ENCODE data around the gene KCNG3. TPM values are rescaled to one million over a fixed set of nuclear protein-coding genes. Genes with fewer than 3 reads are reported as not detected.
"Not testable (repeated sequence)": the region's sequence is repeated elsewhere in the genome, so short reads cannot be mapped to it uniquely, and the experiment has no call there.

Gene KCNG3
- total RNA-seq, 1 donor from 2014 or later, result not detected

DNA sequence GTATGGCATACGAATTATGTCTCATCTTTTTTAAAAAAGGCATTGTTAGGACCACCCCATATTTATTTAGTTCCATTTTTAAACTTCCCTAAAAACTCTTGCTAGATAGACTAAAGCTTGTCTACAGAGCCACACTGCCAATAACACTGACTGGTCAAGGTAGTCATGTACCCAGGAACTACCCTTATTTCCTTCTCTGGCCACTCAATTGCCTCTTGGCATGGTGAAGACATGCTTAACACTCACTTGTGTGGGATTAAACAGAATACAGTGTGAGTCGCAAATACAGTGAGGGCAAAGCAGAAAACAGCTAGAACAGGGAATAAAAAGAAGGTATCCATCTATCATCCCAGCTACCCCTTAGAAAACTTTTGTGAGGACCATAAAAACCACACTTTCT lies 57.4 kb downstream of the KCNG3 start:
- no peak for ATAC-seq

DNA sequence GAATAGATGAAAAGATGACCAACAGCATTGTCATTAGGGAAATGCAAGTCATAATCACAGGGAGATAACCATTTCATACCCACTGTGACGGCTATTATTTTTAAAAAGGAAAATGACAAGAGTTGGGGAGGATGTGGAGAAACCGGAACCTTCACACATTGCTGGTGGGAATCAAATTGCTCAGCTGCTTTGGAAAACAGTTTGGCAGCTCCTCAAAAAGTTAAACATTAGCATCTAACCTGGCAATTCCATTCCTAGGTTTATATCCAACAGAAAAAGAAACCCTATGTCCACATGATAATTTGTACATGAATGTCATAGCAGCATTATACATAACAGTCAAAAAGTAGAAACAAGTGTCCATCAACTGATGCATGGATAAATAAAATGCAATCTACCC lies 58.2 kb downstream of the KCNG3 start:
- ATAC-seq, result peak; percentile 38
- no peak for DNase-seq (ENCODE audit: low spot score)

More for the DNA sequence above, 57.4 kb downstream of the KCNG3 start:
- no peak for DNase-seq (ENCODE audit: low spot score)

DNA sequence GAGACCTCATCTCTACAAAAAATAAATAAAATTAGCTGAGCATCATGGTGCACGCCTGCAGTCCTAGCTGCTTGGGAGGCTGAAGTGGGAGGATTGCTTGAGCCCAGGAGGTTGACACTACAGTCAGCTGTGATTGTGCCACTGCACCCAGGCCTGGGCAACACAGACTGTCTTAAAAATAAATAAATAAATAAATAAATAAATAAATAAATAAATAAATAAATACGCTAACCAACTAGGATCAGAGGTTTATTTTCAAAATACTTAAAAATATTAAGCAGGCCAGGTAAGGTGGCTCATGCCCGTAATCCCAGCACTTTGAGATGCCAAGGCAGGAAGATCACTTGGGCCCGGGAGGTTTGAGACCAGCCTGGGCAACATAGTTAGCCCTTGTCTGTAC lies 63.6 kb downstream of the KCNG3 start:
- ATAC-seq, result no peak
- no peak for DNase-seq (ENCODE audit: low spot score)

DNA sequence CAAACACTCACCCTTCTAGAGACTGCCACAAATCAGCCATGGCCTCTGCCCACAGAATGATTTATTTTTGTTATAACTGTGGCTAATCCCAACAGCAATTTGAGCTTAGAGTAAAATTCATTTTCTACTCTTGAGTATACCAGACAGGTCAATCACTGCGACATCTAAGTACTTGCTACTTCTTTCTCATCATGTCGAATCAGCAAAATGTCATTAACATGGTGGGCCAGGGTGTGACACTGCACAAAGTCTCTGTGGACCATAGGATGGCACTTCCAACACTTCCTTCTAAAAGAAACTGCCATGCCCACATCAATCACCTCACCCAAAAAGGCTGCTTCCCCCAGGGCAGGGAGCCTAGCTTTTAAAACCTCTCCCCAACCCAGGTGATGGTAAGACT lies 64.4 kb downstream of the KCNG3 start:
- ATAC-seq, result no peak

DNA sequence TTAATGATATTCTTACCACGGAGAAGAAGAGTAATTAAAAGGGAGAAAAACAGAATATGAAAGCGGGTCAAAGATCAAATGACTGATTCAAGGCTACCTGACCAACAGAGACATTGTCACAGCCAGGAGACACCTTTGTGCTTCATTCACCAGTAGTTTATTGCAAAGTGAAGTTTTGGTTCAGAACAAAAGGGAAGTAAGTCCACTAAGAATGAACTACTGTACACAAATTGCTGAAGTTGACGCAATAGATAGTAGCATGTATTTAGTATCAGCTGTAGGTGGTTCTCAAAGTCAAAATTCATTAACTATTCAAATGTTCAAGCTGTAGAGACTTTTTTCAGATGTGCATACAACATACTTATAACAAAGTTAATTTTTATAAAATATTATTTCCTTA lies 68.1 kb downstream of the KCNG3 start:
- ATAC-seq (no peak), DNase-seq (ENCODE audit: low spot score) (no peak)

More for the DNA sequence above, 64.4 kb downstream of the KCNG3 start:
- DNase-seq (ENCODE audit: low spot score), result no peak

DNA sequence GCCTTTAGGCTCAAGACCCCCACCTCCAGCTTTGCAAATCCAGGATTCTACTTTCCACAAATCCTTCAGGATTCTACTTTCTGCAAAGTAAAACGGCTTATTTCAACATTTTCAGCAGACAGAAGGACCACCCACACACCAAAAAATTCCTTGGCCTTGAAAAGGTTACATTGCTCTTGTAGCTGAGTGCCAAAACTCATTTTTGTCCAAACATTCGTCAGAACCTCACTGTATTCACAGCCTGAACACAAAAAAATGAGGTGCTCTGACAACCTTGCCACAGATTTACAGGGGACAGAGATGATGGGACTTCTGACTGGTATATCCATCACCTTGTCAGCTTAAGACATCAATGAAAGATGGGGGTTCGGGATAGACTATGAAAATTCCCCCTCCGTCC lies 69.7 kb downstream of the KCNG3 start:
- DNase-seq (ENCODE audit: low spot score), result no peak
- ATAC-seq, result no peak

DNA sequence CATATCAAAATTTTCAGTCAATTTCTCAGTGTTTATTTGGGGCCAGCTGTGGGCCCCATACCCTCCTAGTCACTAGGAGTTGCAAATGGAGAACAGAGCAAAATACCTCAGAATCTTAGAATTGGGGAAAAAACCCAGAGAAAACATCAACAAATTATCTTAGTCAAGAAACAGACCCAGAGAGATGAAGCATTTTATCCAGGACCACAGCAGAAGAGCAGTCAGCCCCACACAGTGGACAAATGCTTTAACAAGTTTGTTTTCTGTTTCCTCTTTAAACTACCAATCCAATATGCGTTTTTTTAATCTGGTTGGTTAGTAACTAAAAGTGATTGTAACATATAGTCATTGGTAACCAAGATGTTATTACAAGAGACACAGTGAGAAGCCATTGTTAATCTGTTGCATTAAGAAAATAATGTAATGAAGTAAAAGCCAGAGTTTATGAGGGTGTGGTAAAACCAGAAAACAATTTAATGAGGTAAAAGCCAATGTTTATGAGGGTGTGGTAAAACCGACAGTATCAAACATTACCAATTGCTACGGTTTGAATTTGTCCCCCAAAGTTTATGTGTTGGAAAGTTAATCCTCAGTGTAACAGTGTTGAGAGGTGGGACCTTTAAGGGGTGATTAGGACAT lies 72.1 kb downstream of the KCNG3 start:
- DNase-seq (ENCODE audit: low spot score) (no peak), ATAC-seq (no peak)

DNA sequence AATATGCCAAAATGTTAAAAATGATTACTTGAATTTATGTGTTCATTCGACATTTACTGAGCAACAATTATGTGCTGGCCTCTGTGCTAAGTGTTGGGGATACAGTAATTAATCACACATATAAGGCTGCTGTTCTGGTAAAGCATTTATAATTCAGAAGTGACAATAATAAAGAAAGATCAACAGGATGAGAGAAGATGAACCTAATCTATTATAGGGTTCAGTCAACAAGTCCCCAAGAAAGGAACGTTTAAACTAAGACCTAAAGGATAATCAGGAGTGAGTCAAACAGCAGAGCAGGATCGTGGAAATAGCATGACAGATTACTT lies 72.7 kb downstream of the KCNG3 start:
- ATAC-seq, result no peak
- DNase-seq (ENCODE audit: low spot score), result no peak

DNA sequence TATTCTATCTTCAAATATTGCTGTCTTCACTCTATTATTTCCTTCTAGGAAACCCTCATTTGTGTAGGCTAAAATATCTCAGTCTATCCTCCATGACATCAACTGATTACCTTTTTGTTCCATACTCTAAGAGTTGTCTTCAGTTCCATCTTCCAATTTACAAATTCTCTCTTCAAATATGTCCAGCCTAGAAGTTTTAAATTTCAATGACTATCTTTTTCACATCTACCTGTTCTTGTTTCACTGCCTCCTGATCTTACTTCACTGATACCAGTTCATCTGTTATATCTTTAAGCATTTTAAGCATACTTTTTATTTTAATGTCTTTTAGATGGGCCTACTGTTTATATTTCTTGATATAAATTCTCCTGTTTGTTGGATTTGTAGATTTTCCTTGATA lies 79.1 kb downstream of the KCNG3 start:
- DNase-seq (ENCODE audit: low spot score) (no peak), ATAC-seq (no peak)

DNA sequence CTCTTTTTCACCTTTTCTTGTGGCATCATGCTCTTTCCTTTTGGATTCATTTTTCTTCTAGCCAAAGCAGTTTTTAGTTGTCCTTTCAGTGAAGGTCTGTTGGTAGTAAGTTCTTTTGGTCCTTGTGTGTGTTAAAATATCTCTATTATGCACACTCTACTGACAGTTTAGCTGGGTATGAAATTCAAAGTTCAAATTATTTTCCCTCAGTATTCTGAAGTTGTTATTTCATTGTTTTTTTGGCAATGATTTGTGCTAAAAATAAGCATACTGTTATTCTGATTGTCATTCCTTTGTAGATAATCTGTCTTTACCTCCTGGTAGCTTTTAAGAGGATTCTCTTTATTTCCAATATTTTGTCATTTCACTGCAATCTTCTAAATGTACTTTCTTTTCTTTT lies 79.6 kb downstream of the KCNG3 start:
- DNase-seq (ENCODE audit: low spot score) (no peak), ATAC-seq (no peak)

DNA sequence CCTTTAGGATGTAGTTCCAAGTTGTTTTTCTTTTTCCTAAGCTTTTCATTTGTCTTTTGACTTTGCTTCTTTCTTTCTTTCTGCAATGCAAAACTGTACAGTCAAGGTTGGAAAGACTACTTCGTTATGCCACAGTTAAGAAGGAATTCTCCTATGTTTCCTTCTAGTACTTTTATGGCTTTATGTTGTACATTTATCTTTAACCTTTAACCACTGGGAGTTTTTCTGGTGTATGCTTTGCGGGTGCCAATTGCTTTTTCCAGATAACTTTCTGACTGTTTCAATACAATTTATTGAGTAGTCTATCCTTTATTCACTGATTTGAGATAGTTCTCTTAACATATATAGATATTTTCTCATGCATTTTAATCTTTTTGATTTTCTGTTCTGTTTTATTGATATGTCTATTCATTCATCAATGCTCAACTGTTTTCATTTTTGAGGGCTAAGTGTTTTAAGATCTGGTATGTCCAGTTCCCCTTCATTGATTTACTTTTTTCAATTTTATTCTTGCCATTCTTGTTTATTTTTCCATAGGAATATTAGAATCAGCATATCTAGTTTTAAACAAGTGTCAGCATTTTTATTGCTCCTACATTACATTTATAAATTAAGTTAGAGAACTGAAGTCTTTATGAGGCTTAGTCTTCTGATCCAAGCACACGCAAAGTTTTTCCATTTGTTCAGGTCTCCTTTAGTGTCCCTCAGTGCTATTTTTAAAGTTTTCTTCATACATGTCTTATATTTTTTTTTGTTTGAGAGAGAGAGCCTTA lies 82.9 kb downstream of the KCNG3 start:
- ATAC-seq, result no peak
- no peak for DNase-seq (ENCODE audit: low spot score)

DNA sequence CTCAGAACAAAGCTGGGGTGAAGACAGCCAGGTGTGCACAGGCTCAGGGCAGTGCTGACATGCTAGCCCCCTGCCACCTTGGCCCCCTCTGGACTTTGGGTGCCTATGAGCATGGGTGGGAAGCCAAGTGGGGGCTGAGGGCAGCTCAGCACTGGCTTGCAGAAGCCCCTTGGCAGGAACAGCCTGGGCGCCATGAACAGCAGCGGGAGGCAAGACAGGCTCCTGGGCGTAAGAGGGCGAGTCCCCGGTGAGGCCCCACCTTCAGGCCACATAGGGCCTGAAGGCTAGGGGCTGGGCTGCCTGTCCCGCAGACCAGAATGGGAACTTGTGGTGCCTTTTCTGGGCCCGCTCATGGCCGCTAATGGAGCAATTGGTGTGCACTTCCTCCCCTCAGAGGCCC lies 85.8 kb downstream of the KCNG3 start:
- ATAC-seq (no peak), DNase-seq (ENCODE audit: low spot score) (no peak)

DNA sequence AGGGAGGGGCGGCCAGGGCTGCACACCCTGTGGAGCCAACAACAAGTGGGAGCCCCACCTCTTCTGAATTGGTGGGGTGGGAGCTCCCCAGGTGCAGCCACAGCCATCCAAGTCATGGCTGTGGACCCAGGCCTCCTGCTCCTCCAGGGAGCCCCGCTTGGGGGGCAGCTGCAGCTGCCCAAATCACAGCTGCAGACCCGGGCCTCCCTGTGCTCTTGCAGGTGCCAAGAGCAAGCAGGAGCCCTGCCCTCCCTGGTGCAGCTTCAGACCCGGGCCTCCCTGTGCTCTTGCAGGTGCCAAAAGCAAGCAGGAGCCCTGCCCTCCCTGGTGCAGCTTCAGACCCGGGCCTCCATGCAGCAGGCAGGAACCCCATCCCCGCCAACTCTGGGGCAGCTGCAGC lies 86.3 kb downstream of the KCNG3 start:
- no peak for DNase-seq (ENCODE audit: low spot score)

DNA sequence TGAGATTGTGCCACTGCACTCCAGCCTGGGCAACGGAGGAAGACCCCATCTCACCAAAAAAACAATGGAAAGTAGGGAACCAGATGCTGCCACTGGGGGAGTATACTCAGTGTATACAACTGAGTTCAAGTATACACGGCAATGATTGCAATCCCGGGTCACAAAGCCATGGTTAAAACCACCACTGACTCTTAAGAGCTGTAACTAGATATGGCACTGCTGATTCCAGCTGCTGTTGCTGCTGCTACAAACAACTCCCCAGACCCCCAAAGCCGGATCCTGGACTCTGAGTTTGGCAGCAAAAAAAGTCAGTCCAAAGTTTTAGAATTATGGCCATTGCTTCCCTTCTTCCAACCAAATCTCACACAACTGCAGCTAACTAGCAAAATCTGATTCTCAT lies 89.1 kb downstream of the KCNG3 start:
- no peak for ATAC-seq

More for the DNA sequence above, 86.3 kb downstream of the KCNG3 start:
- ATAC-seq, result no peak

DNA sequence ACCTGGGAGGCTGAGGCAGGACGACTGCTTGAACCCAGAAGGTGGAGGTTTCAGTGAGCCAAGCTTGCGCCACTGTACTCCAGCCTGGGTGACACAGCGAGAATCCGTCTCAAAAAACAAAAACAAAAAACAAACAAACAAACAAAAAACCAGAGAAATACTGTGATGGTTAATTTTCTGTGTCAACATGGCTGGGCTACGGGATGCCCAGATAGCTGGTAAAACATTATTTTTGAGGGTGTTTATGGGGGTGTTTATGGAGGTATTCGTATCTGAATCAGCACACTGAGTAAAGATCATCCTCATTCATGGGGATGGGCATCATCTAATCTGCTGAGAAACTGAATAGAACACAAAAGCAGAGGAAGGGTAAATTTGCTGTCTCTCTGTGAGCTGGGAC lies 92.0 kb downstream of the KCNG3 start:
- ATAC-seq, result no peak
- DNase-seq (ENCODE audit: low spot score), result no peak

More for the DNA sequence above, 89.1 kb downstream of the KCNG3 start:
- DNase-seq (ENCODE audit: low spot score), result no peak

DNA sequence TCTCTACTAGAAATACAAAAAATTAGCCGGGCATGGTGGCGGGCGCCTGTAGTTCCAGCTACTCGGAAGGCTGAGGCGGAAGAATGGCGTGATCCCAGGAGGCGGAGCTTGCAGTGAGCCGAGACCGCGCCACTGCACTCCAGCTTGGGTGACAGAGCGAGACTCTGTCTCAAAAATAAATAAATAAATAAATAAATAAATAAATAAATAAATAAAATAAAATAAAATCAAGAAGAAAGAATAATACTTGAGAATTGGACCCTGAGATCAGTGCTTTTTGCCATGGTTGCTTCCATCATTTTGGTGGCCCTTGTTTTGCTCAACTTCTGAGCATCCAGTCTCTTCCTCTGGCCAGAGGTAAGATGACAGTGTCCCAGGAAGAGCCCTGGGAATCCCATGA lies 95.7 kb downstream of the KCNG3 start:
- DNase-seq (ENCODE audit: low spot score); ATAC-seq: not testable (repeated sequence)

DNA sequence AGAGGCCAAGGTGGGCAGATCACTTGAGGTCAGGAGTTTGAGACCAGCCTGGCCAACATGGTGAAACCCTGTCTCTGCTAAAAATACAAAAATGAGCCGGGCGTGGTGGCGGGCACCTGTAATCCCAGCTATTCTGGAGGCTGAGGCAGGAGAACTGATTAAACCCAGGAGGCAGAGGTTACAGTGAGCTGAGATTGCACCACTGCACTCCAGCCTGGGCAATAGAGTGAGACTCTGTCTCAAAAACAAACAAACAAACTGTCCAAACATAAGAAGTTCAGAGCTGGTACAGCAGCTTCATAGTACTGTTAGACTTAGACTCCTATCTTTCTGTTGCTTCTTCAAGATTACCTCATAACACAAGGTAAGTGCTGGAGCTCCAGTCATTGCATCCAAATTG lies 100.5 kb downstream of the KCNG3 start:
- not testable (repeated sequence) for DNase-seq (ENCODE audit: low spot score); ATAC-seq

DNA sequence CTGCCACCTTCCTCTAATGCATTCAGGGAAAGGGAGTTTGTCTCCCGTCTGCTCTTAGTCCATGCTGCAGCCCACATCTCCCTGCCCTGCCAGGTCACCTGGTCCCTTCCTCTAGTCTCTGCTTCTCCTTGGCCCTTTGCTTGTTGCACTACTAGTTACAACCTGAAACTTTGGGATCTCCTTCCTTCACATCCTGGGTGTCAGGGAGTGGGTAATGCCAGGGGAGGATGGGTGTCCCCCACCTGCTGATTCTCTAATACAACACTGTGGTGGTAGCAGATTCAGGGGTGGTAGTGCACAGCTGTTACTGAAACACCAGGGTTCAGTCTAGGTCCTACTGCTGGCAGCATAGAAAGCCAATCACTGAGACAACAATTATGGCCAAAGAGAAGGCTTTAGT lies 101.6 kb downstream of the KCNG3 start:
- DNase-seq (ENCODE audit: low spot score) (no peak), ATAC-seq (no peak)

Other genes starting within 250 kb of the KCNG3 start
- gene COX7A2L, start 132.8 kb downstream of the KCNG3 start, total RNA-seq, result 38.5 TPM
- gene MTA3, start 74.7 kb upstream of the KCNG3 start, total RNA-seq, result 6.7 TPM

Measured in left lobe of liver (tissue), 2 donors.